22Rv1 (cell line): ENCODE measurements around the gene ALDOA.

Experiments
- H3K27ac ChIP-seq: fragments of 450-650 bp; 2 replicates; pipeline ENCODE4 v1.5.1; 2017
- ZFX ChIP-seq: fragments of 450-650 bp; IDR thresholded peaks from 2 replicates; pipeline ENCODE4 v1.6.1; 2017; ENCODE audit warnings: antibody characterized with exemption, borderline replicate concordance
- TF ChIP-seq, protein P1 (sequence below): fragments of 450-650 bp; IDR thresholded peaks from 2 replicates; pipeline ENCODE4 v1.5.1; 2017; ENCODE audit warnings: mild to moderate bottlenecking

ALDOA gene

DNA sequence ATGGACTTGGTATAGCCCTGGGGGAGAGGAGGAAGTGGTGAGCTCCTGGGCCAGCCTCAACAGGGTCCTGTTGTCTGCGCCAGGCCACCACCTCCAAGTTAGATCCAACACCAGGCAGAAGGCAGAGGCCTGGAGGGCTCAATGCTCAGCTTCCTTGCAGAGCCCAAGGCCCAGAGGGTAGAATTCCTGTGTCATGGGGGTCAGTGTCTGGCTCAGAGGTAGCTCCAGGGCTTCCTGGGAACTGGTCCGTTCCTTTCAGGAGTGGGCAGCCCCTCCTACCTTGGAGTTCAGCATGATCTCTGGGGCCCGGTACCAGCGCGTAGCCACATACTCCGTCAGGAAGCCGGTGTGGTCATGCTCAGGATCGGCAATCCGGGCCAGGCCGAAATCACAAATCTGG lies 52.2 kb downstream of the ALDOA start:
- H3K27ac ChIP-seq, result no peak overlapping the region
- TF ChIP-seq, protein P1, sequence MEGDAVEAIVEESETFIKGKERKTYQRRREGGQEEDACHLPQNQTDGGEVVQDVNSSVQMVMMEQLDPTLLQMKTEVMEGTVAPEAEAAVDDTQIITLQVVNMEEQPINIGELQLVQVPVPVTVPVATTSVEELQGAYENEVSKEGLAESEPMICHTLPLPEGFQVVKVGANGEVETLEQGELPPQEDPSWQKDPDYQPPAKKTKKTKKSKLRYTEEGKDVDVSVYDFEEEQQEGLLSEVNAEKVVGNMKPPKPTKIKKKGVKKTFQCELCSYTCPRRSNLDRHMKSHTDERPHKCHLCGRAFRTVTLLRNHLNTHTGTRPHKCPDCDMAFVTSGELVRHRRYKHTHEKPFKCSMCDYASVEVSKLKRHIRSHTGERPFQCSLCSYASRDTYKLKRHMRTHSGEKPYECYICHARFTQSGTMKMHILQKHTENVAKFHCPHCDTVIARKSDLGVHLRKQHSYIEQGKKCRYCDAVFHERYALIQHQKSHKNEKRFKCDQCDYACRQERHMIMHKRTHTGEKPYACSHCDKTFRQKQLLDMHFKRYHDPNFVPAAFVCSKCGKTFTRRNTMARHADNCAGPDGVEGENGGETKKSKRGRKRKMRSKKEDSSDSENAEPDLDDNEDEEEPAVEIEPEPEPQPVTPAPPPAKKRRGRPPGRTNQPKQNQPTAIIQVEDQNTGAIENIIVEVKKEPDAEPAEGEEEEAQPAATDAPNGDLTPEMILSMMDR, result no peak
- no peak for TF ChIP-seq ZFX

DNA sequence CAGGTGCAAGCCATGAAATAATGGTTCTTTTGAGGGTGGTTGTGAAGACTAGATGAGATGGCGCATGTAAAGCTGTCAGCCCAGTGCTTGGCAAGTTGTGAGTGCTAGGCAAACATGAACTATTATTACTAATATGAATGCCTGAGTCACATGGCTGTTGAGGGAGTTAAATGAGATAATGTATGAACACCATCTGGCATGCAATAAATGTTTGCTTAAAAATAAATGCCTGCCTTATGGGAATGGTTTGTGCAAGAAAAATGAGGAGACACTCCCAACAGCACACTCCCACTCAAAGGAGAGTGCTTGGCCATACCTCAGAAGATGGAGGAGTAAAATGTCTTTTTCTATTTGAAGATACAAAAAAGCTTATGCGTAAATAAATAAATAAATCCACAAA lies 53.9 kb downstream of the ALDOA start:
- TF ChIP-seq, protein P1, result no peak
- no peak for TF ChIP-seq ZFX
- H3K27ac ChIP-seq, result no peak overlapping the region
